IMR-90 (cell line): ENCODE measurements around the gene KCNMB2. TPM values are rescaled to one million over a fixed set of nuclear protein-coding genes. Genes with fewer than 3 reads are reported as not detected.

ENCODE experiments used
- ATAC-seq: fragments of 200-7000 bp; cut with Tn5 transposase; 2 replicates; pipeline ENCODE4 v1.9.1; 2020; ENCODE audit warnings: low read depth, mild to moderate bottlenecking, moderate library complexity
- BruUV-seq: library from RNA; stranded (reverse); fragments of 400-500 nt; replicated peaks from 2 replicates; lab custom pipeline; 2021; lab: Mats Ljungman, UMichigan
- CTCF ChIA-PET: fragments of 300-600 bp; formaldehyde crosslinking; extraction: SDS; loops from one replicate; lab custom pipeline; 2021; ENCODE audit warnings: antibody characterized with exemption; lab: Yijun Ruan, JAX
- POLR2A ChIA-PET: fragments of 300-600 bp; sonication (Branson Sonifier 250); formaldehyde crosslinking; loops from one replicate; lab custom pipeline; 2022; ENCODE audit warnings: antibody characterized with exemption; ENCODE audit not compliant: unreplicated experiment; lab: Charles Lee
- DNase-seq: peaks from one replicate; pipeline ENCODE4 v3.0.0; 2013
- H2AFZ ChIP-seq: replicated peaks from 2 replicates; pipeline ENCODE3; 2013; ENCODE audit warnings: low read length, mild to moderate bottlenecking; ENCODE audit not compliant: poor library complexity
- H2AK5ac ChIP-seq: 2 replicates; pipeline ENCODE4 v1.6.1; 2013; ENCODE audit warnings: low read depth, low read length, inconsistent platforms
- H2AK9ac ChIP-seq: replicated peaks from 2 replicates; pipeline ENCODE3; 2013; ENCODE audit warnings: mild to moderate bottlenecking, low read depth, low read length, moderate library complexity; ENCODE audit not compliant: poor library complexity
- H2BK120ac ChIP-seq: 2 replicates; pipeline ENCODE4 v1.6.1; 2013; ENCODE audit warnings: low read depth, low read length, inconsistent platforms
- H2BK15ac ChIP-seq: 3 replicates; pipeline ENCODE4 v1.6.1; 2013; ENCODE audit warnings: low read depth, low read length, inconsistent platforms
- H2BK20ac ChIP-seq: 2 replicates; pipeline ENCODE4 v1.6.1; 2013; ENCODE audit warnings: low read depth, mild to moderate bottlenecking, inconsistent platforms, low read length, moderate library complexity
- H2BK5ac ChIP-seq: 2 replicates; pipeline ENCODE4 v1.6.1; 2013; ENCODE audit warnings: mild to moderate bottlenecking, low read depth, low read length, inconsistent platforms; ENCODE audit not compliant: poor library complexity, severe bottlenecking
- H3K14ac ChIP-seq: replicated peaks from 2 replicates; pipeline ENCODE4 v1.6.1; 2013; ENCODE audit warnings: low read depth, low read length, inconsistent platforms
- H3K18ac ChIP-seq: 2 replicates; pipeline ENCODE4 v1.6.1; 2013; ENCODE audit warnings: low read depth, low read length, control low read depth
- H3K23ac ChIP-seq: 2 replicates; pipeline ENCODE4 v1.6.1; 2013; ENCODE audit warnings: low read depth, low read length, inconsistent platforms
- H3K27ac ChIP-seq: 2 replicates; pipeline ENCODE4 v1.5.1; 2013; ENCODE audit warnings: mild to moderate bottlenecking, control low read depth, low read length; ENCODE audit not compliant: insufficient read depth
- H3K27me3 ChIP-seq: 2 replicates; pipeline ENCODE4 v1.6.1; 2013; ENCODE audit warnings: low read length; ENCODE audit not compliant: control insufficient read depth, insufficient read depth
- H3K36me3 ChIP-seq: 2 replicates; pipeline ENCODE4 v1.6.1; 2013; ENCODE audit warnings: low read length, mixed read lengths; ENCODE audit not compliant: control insufficient read depth, insufficient read depth
- H3K4ac ChIP-seq: 2 replicates; pipeline ENCODE4 v1.6.1; 2013; ENCODE audit warnings: low read depth, low read length, inconsistent platforms
- H3K4me1 ChIP-seq: 2 replicates; pipeline ENCODE4 v1.6.1; 2013; ENCODE audit warnings: low read length, mixed read lengths; ENCODE audit not compliant: control insufficient read depth, insufficient read depth
- H3K4me2 ChIP-seq: 2 replicates; pipeline ENCODE4 v1.6.1; 2013; ENCODE audit warnings: low read depth, mild to moderate bottlenecking, control low read depth, low read length, moderate library complexity
- H3K4me3 ChIP-seq: 2 replicates; pipeline ENCODE4 v1.5.1; 2013; ENCODE audit warnings: low read depth, mild to moderate bottlenecking, control low read depth, low read length, moderate library complexity; ENCODE audit not compliant: insufficient read depth
- H3K56ac ChIP-seq: 2 replicates; pipeline ENCODE4 v1.6.1; 2013; ENCODE audit warnings: low read length, inconsistent platforms; ENCODE audit not compliant: insufficient read depth; ENCODE audit errors: extremely low read depth
- H3K79me1 ChIP-seq, 2 experiments: 2 replicates each; pipeline ENCODE4 v1.6.1; 2013; ENCODE audit warnings: low read length in 2 of 2, inconsistent platforms in 1 of 2, low read depth in 1 of 2
- H3K9ac ChIP-seq: 2 replicates; pipeline ENCODE4 v1.6.1; 2013; ENCODE audit warnings: low read depth, low read length, control low read depth
- H3K9me1 ChIP-seq: 2 replicates; pipeline ENCODE4 v1.6.1; 2013; ENCODE audit warnings: low read length, inconsistent platforms; ENCODE audit not compliant: insufficient read depth
- H3K9me3 ChIP-seq: 2 replicates; pipeline ENCODE4 v1.6.1; 2013; ENCODE audit warnings: low read length; ENCODE audit not compliant: control insufficient read depth, insufficient read depth
- H4K20me1 ChIP-seq: 2 replicates; pipeline ENCODE4 v1.6.1; 2013; ENCODE audit warnings: low read length, inconsistent platforms; ENCODE audit not compliant: insufficient read depth
- H4K5ac ChIP-seq: 2 replicates; pipeline ENCODE4 v1.6.1; 2013; ENCODE audit warnings: mild to moderate bottlenecking, low read depth, low read length, control low read depth
- H4K8ac ChIP-seq, 2 experiments: 2 replicates each; pipeline ENCODE4 v1.6.1; 2013; ENCODE audit warnings: low read depth in 2 of 2, low read length in 2 of 2, control low read depth in 1 of 2, inconsistent platforms in 1 of 2
- H4K91ac ChIP-seq: 2 replicates; pipeline ENCODE4 v1.6.1; 2013; ENCODE audit warnings: low read depth, low read length, inconsistent platforms; ENCODE audit not compliant: insufficient read depth
- BHLHE40 ChIP-seq: fragments of 150-350 bp; IDR thresholded peaks from 2 replicates; pipeline ENCODE4 v1.6.1; 2016; ENCODE audit warnings: mild to moderate bottlenecking, low read depth, low read length
- CEBPB ChIP-seq: IDR thresholded peaks from 2 replicates; pipeline ENCODE4 v1.6.1; 2012; ENCODE audit warnings: low read depth, low read length, improper control_type of control experiment
- CHD1 ChIP-seq: IDR thresholded peaks from 2 replicates; pipeline ENCODE4 v1.6.1; 2012; ENCODE audit warnings: low read depth, low read length, improper control_type of control experiment
- CTCF ChIP-seq: conservative IDR thresholded peaks from 2 replicates; pipeline ENCODE4 v1.5.1; 2012; ENCODE audit warnings: mild to moderate bottlenecking, low read depth, low read length, improper control_type of control experiment
- ELK1 ChIP-seq: fragments of 150-350 bp; IDR thresholded peaks from 2 replicates; pipeline ENCODE4 v1.6.1; 2016; ENCODE audit warnings: low read depth, mild to moderate bottlenecking, low read length, moderate library complexity, borderline replicate concordance
- FOS ChIP-seq: fragments of 150-350 bp; IDR thresholded peaks from 2 replicates; pipeline ENCODE4 v1.6.1; 2016; ENCODE audit warnings: low read depth, low read length
- MAFK ChIP-seq: IDR thresholded peaks from 2 replicates; pipeline ENCODE4 v1.6.1; 2012; ENCODE audit warnings: low read depth, low read length, improper control_type of control experiment
- MAZ ChIP-seq: IDR thresholded peaks from 2 replicates; pipeline ENCODE4 v1.6.1; 2012; ENCODE audit warnings: low read depth, mild to moderate bottlenecking, low read length, improper control_type of control experiment, moderate library complexity, borderline replicate concordance
- MXI1 ChIP-seq: IDR thresholded peaks from 2 replicates; pipeline ENCODE4 v1.6.1; 2012; ENCODE audit warnings: low read depth, mild to moderate bottlenecking, low read length, moderate library complexity, borderline replicate concordance
- NFE2L2 ChIP-seq: fragments of 150-350 bp; IDR thresholded peaks from 2 replicates; pipeline ENCODE4 v1.6.1; 2016; ENCODE audit warnings: low read depth, mild to moderate bottlenecking, low read length
- POLR2A ChIP-seq: IDR thresholded peaks from 2 replicates; pipeline ENCODE4 v1.6.1; 2012; ENCODE audit warnings: mild to moderate bottlenecking, low read depth, low read length
- RAD21 ChIP-seq: IDR thresholded peaks from 2 replicates; pipeline ENCODE4 v1.6.1; 2012; ENCODE audit warnings: low read length, improper control_type of control experiment
- RCOR1 ChIP-seq: IDR thresholded peaks from 2 replicates; pipeline ENCODE4 v1.6.1; 2012; ENCODE audit warnings: mild to moderate bottlenecking, low read length, improper control_type of control experiment; ENCODE audit not compliant: insufficient replicate concordance
- RFX5 ChIP-seq: IDR thresholded peaks from 2 replicates; pipeline ENCODE4 v1.8.0; 2012; ENCODE audit warnings: low read depth, mild to moderate bottlenecking, low read length, moderate library complexity
- SMC3 ChIP-seq: fragments of 150-350 bp; IDR thresholded peaks from 2 replicates; pipeline ENCODE4 v1.6.1; 2016; ENCODE audit warnings: low read depth, mild to moderate bottlenecking, antibody characterized with exemption, low read length, moderate library complexity
- WGBS, 2 experiments: methylation state at CpG; one replicate each; pipeline versions ENCODE4 v1.1.5 to v1.1.7; 2013; ENCODE audit warnings: missing lambda C conversion rate in 2 of 2; ENCODE audit not compliant: insufficient read length in 1 of 2; ENCODE audit errors: extremely low coverage in 2 of 2; 5-methylcytosine and 5-hydroxymethylcytosine counted together
- dilution Hi-C: fragments of 300-500 bp; cut with HindIII; formaldehyde crosslinking; loops from one replicate; pipeline ENCODE4 v1.14.3; 2018; ENCODE audit warnings: low sequenced_read_pairs; ENCODE audit not compliant: unreplicated experiment
- in situ Hi-C: fragments of 300-500 bp; cut with MboI; formaldehyde crosslinking; loops from 3 replicates; pipeline ENCODE4 v1.14.3; 2019; ENCODE audit warnings: low sequenced_read_pairs, inconsistent platforms, mixed read lengths
- intact Hi-C: fragments of 100-400 bp; cut with micrococcal nuclease; formaldehyde crosslinking; loops from 2 replicates; pipeline ENCODE4 v1.10.0; 2022
- polyA plus RNA-seq, 3 experiments: library from polyadenylated mRNA; depleted of rRNA; stranded (reverse); fragments of >200 nt; gene quantifications; 2 replicates each; pipeline ENCODE4 v1.2.3, GENCODE V29; 2012; ENCODE audit warnings: low replicate concordance in 1 of 3
- total RNA-seq: library from RNA; depleted of rRNA; stranded (reverse); fragments of >200 nt; gene quantifications from 2 replicates; pipeline ENCODE4 v1.2.3, GENCODE V29; 2012
- TF ChIP-seq, protein P1 (sequence below): fragments of 150-350 bp; IDR thresholded peaks from 2 replicates; pipeline ENCODE4 v1.6.1; 2017; ENCODE audit warnings: mild to moderate bottlenecking, antibody characterized with exemption, low read length, low read depth

Gene KCNMB2
- total and polyA plus RNA-seq, 2 of the 4 experiments (the other 2 are of a cell fraction): not detected

GRCh38 chr3:178686826-178687225 lies 150.6 kb downstream of the KCNMB2 start:
- intact Hi-C loops: no loop called here
- Histone ChIP-seq H3K4me3 (no peak overlapping the region), H3K4me2 (no peak overlapping the region), H2BK15ac (no peak overlapping the region), H2AK5ac (no peak overlapping the region), H3K4ac (no peak overlapping the region), H3K79me1 (no peaks in the 10 kb centered on the region), H3K9me1 (no peaks in the 10 kb centered on the region), H2BK120ac (no peak overlapping the region), H2AK9ac (no peak overlapping the region), H4K20me1 (no peaks in the 10 kb centered on the region), H4K5ac (no peak overlapping the region), H3K4me1 (no peaks in the 10 kb centered on the region), H3K18ac (no peak overlapping the region), H3K9me3 (no peaks in the 10 kb centered on the region), H2AFZ (no peak overlapping the region), H3K23ac (no peak overlapping the region), H3K14ac (no peak overlapping the region), H2BK20ac (no peak overlapping the region), H3K27ac (no peak overlapping the region), H3K9ac (no peak overlapping the region), H4K8ac (no peak overlapping the region), H3K36me3 (no peaks in the 10 kb centered on the region), H2BK5ac (no peak overlapping the region), H3K27me3 (no peaks in the 10 kb centered on the region), H3K56ac (no peak overlapping the region), H4K91ac (no peak overlapping the region)
- TF ChIP-seq MAZ (no peak), BHLHE40 (no peak), SMC3 (no peak), CEBPB (no peak), MXI1 (no peak), RCOR1 (no peak), POLR2A (no peak), RFX5 (no peak), RAD21 (no peak), CHD1 (no peak), MAFK (no peak), ELK1 (no peak), CTCF (no peak), NFE2L2 (no peak), FOS (no peak)
- TF ChIP-seq, protein P1, sequence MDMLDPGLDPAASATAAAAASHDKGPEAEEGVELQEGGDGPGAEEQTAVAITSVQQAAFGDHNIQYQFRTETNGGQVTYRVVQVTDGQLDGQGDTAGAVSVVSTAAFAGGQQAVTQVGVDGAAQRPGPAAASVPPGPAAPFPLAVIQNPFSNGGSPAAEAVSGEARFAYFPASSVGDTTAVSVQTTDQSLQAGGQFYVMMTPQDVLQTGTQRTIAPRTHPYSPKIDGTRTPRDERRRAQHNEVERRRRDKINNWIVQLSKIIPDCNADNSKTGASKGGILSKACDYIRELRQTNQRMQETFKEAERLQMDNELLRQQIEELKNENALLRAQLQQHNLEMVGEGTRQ: no peak
- CTCF ChIA-PET: no interaction called here
- BruUV-seq: no TSS peak
- ATAC-seq (no peak), DNase-seq (no peak)
- dilution Hi-C loops: no loop called here
- in situ Hi-C loops: no loop called here
- WGBS, 2 experiments: no CpG with 5 or more reads among the region's 1 CpG
- POLR2A ChIA-PET: no interaction called here
